Vagina (tissue), 2 donors: ENCODE measurements around the gene CALML4. TPM values are rescaled to one million over a fixed set of nuclear protein-coding genes. Genes with fewer than 3 reads are reported as not detected.

ENCODE experiments used
- DNase-seq, 2 donors: peaks; one replicate each; pipeline ENCODE4 v3.0.0-alpha.2; 2017; ENCODE audit errors: extremely low spot score in 2 of 2
- H3K27ac ChIP-seq: fragments of 200-600 bp; sonication (generic); one replicate; pipeline ENCODE4 v1.5.1; 2019
- H3K27me3 ChIP-seq: fragments of 200-600 bp; sonication (generic); one replicate; pipeline ENCODE4 v1.5.1; 2019
- H3K36me3 ChIP-seq, 2 donors: fragments of 200-600 bp; sonication (generic); one replicate each; pipeline ENCODE4 v1.5.1; 2017 to 2019
- H3K4me1 ChIP-seq: fragments of 200-600 bp; sonication (generic); one replicate; pipeline ENCODE4 v1.5.1; 2019
- H3K4me3 ChIP-seq, 2 donors: fragments of 200-600 bp; sonication (generic); 1 replicate in 1 of 2; 2 replicates in 1 of 2; pipeline ENCODE4 v1.5.1; 2016 to 2019
- H3K9me3 ChIP-seq: fragments of 200-600 bp; sonication (generic); one replicate; pipeline ENCODE4 v1.5.1; 2019
- POLR2A ChIP-seq, 2 donors: fragments of 450-650 bp; IDR thresholded peaks; one replicate each; pipeline ENCODE4 v1.6.1; 2017; ENCODE audit warnings: antibody characterized with exemption in 2 of 2, mild to moderate bottlenecking in 2 of 2, moderate library complexity in 2 of 2
- POLR2AphosphoS5 ChIP-seq, 2 donors: sonication (generic); formaldehyde crosslinking; IDR thresholded peaks; one replicate each; pipeline ENCODE4 v1.9.0; 2017; ENCODE audit warnings: antibody characterized with exemption in 2 of 2, mild to moderate bottlenecking in 2 of 2, low read depth in 1 of 2; ENCODE audit not compliant: insufficient read depth in 1 of 2
- intact Hi-C: fragments of 100-400 bp; cut with DNase I; formaldehyde crosslinking; loops from one replicate; pipeline ENCODE4 v1.15.1; 2023
- total RNA-seq: library from RNA; depleted of rRNA; stranded (reverse); fragments of >200 nt; gene quantifications from one replicate; pipeline ENCODE4 v1.2.3, GENCODE V29; 2016
- TF ChIP-seq, protein P1 (sequence below), 3 experiments: fragments of 450-650 bp in 2 of 3; fragments of 200-600 bp in 1 of 3; sonication (generic) in 1 of 3; IDR thresholded peaks; one replicate each; pipeline ENCODE4 v1.5.1; 2017 to 2019; ENCODE audit warnings: antibody characterized with exemption in 3 of 3, mild to moderate bottlenecking in 2 of 3, moderate library complexity in 2 of 3

The CALML4 gene
- total RNA-seq, 1 donor from 2014 or later = 6.1 TPM

DNA sequence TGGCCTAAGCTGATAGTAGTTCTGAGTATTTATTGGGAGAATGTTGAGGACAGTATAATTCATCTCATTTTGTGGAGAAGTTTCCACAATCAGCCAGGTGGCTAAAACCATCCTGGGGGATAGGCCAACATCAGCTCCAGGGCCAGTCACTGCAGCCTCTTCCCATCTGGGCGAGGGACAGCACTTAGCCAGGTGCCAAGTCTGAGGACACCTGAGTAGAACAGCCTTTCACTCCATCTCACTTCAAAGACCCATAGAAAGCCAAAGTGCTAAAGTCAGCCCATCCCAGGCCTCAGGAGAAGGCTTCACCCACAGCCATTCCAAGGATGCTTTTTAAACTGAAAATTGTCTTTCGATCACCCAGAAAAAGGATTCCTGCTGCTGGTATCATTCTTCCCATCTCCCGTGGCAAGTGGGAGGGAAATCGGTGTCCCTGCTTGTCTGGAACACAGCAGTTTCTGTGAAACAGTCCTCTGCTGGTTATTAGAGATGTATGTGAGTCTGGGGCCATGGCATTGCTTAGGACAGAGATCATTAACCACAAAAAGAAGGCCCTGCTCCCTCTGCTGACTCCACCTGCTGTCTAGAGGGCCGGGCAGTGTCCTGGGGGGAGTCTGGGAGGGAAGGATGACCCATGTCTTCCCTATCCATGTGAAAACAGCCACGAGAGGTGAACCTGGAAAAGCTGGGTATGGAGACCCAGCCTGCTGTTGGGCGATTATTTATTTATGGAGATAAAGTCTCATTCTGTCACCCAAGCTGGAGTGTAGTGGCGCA, 9.6 kb downstream of the CALML4 start:
- DNase-seq = no peak
- intact Hi-C loops = no loop called here
- Histone ChIP-seq H3K27ac (no peak overlapping the region), H3K4me1 (peaks cover 8% of the 10 kb centered on the region), H3K9me3 (no peaks in the 10 kb centered on the region), H3K4me3 (no peak overlapping the region), H3K36me3 (peaks cover 0 to 11% of the 10 kb centered on the region in 2 donors), H3K27me3 (no peaks in the 10 kb centered on the region)
- TF ChIP-seq POLR2A (IDR thresholded peaks at IDR 0.05) (no peak), POLR2AphosphoS5 (IDR thresholded peaks at IDR 0.05; ENCODE audit: insufficient read depth in 1 of 2, low read depth in 1 of 2) (no peak)

DNA sequence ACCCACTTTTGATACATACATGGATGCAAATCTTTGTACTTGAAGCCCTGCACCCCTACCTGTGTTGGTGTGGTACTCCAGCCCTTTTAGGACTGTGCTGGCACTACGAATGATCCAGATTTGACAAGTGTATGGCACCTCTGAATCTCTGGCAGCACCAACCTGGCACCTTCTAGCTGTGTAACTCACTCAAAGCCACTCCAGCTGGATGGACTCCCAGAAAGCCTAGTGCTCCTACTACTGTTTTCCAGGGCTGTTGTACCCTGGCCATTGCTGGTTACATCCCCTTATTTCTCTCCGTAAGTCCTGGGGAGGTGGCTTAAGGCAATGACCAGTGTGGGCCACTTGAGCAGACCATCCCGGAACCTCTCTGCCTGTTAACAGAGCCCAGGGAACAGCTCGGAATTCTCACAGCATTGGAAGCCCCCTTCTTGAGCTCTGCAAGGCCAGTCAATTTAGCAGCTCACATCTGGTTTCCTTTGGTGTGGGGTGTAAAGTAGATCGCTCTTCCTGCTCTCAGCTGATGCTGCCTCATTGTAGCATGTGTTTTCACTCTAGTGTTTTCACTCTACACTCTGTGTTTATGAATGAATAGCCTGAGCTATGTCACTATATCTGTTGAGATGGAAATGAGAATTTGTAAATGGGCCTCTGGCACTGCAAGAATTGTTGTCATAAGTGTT, 12.2 kb downstream of the CALML4 start:
- peaks cover 7% of the 10 kb centered on the region for H3K4me1 ChIP-seq
- intact Hi-C loops = no loop called here
- H3K4me3 ChIP-seq = no peak overlapping the region
- H3K36me3 ChIP-seq = peaks cover 0 to 11% of the 10 kb centered on the region in 2 donors
- TF ChIP-seq, protein P1, sequence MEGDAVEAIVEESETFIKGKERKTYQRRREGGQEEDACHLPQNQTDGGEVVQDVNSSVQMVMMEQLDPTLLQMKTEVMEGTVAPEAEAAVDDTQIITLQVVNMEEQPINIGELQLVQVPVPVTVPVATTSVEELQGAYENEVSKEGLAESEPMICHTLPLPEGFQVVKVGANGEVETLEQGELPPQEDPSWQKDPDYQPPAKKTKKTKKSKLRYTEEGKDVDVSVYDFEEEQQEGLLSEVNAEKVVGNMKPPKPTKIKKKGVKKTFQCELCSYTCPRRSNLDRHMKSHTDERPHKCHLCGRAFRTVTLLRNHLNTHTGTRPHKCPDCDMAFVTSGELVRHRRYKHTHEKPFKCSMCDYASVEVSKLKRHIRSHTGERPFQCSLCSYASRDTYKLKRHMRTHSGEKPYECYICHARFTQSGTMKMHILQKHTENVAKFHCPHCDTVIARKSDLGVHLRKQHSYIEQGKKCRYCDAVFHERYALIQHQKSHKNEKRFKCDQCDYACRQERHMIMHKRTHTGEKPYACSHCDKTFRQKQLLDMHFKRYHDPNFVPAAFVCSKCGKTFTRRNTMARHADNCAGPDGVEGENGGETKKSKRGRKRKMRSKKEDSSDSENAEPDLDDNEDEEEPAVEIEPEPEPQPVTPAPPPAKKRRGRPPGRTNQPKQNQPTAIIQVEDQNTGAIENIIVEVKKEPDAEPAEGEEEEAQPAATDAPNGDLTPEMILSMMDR (IDR thresholded peaks at IDR 0.05) = no peak
- no peak for TF ChIP-seq POLR2A (IDR thresholded peaks at IDR 0.05)
- no peak overlapping the region for H3K27ac ChIP-seq
- H3K9me3 ChIP-seq = no peaks in the 10 kb centered on the region
- DNase-seq = no peak
- no peaks in the 10 kb centered on the region for H3K27me3 ChIP-seq

DNA sequence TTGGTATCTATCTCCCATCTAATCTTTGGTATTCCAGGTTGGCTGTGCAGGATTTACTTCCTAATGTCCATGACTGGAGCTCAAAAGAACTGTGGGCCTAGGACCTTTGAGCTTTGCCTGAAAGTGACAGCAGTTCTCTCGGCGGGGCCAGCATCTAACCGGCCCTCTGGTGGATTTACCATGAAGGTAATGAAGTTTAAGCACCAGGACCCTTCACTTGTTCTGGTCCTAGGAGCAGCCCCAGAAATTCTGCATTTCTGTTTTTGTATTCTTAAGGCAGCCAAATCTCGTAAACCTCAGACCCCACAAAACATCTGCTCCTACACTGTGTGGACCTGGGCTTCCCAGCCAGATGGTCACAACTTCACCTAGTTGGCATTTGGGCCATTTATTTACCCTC, 13.0 kb downstream of the CALML4 start:
- TF ChIP-seq, protein P1 (IDR thresholded peaks at IDR 0.05) = no peak
- TF ChIP-seq POLR2A (IDR thresholded peaks at IDR 0.05) (no peak), POLR2AphosphoS5 (IDR thresholded peaks at IDR 0.05; ENCODE audit: insufficient read depth in 1 of 2, low read depth in 1 of 2) (no peak)
- Histone ChIP-seq H3K27me3 (no peaks in the 10 kb centered on the region), H3K4me1 (peaks cover 15% of the 10 kb centered on the region), H3K9me3 (no peaks in the 10 kb centered on the region), H3K36me3 (peaks cover 0 to 11% of the 10 kb centered on the region in 2 donors), H3K27ac (no peak overlapping the region), H3K4me3 (no peak overlapping the region)
- intact Hi-C loops = no loop called here
- no peak for DNase-seq

DNA sequence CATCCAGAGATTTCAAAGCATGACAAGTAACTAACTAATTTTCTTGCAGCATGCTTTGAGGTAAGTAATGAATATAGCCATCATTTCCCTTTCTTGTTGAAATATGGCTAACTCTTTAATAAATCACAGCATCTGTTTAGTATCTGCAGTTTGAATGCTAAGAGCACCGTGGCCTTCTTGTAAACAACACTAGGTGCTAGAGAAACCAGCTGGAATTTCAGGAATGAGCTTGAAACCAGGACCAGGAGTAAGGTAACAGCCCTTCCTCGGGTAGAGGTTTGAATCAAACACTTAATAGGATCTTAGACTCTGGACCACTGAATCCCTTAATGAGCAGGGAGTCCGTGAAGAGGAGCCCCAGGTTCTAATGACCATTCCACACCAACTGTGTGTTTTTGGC, 13.6 kb downstream of the CALML4 start:
- H3K9me3 ChIP-seq = no peaks in the 10 kb centered on the region
- no peak overlapping the region for H3K27ac ChIP-seq
- DNase-seq = no peak
- no peak for TF ChIP-seq POLR2AphosphoS5 (IDR thresholded peaks at IDR 0.05; ENCODE audit: insufficient read depth in 1 of 2, low read depth in 1 of 2)
- TF ChIP-seq, protein P1 (IDR thresholded peaks at IDR 0.05) = no peak
- no peak for TF ChIP-seq POLR2A (IDR thresholded peaks at IDR 0.05)
- H3K4me1 ChIP-seq = peaks cover 21% of the 10 kb centered on the region
- H3K4me3 ChIP-seq = no peak overlapping the region
- peaks cover 0 to 11% of the 10 kb centered on the region in 2 donors for H3K36me3 ChIP-seq
- intact Hi-C loops = no loop called here
- no peaks in the 10 kb centered on the region for H3K27me3 ChIP-seq

DNA sequence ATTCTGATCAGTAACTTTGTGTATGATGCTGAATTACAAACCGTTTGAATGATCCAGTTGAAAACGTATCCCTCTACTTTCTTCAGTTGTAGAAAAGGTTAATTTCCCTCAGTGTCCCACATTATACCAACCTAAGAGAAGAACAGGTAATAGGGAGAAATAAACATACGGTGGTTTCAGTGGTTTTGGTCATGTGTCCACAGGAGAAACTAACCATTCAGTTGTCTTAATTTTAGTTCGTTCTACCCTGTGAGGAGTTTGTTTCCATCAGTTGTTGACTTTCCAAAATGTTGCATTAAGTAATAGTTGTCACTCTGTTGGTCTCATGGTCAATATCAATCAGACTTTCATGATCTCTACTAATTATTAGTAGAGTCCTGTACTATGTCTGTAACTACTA, 15.1 kb downstream of the CALML4 start:
- H3K36me3 ChIP-seq = peaks cover 0 to 14% of the 10 kb centered on the region in 2 donors
- intact Hi-C loops = no loop called here
- TF ChIP-seq, protein P1 (IDR thresholded peaks at IDR 0.05) = no peak
- no peak for TF ChIP-seq POLR2AphosphoS5 (IDR thresholded peaks at IDR 0.05; ENCODE audit: insufficient read depth in 1 of 2, low read depth in 1 of 2)
- no peak for TF ChIP-seq POLR2A (IDR thresholded peaks at IDR 0.05)
- no peak overlapping the region for H3K4me3 ChIP-seq
- no peaks in the 10 kb centered on the region for H3K27me3 ChIP-seq
- DNase-seq = no peak
- peaks cover 26% of the 10 kb centered on the region for H3K4me1 ChIP-seq
- H3K27ac ChIP-seq = no peak overlapping the region
- no peaks in the 10 kb centered on the region for H3K9me3 ChIP-seq
